Astrocyte (in vitro differentiated cells and primary cell): ENCODE data around the gene TRIM39. TPM values are rescaled to one million over a fixed set of nuclear protein-coding genes. Genes with fewer than 3 reads are reported as not detected.

Source experiments
- DNase-seq: peaks from one replicate; pipeline ENCODE4 v3.0.0-alpha.2; 2010; ENCODE audit warnings: low read depth
- FAIRE-seq: peaks from 2 replicates; lab custom pipeline; 2011; peaks lifted over from hg19 to GRCh38; lab: Jason Lieb, UNC
- H2AFZ ChIP-seq: 2 replicates; pipeline ENCODE4 v1.6.0; 2012; ENCODE audit warnings: low read depth, low read length, inconsistent platforms
- H3K27ac ChIP-seq: 2 replicates; pipeline ENCODE4 v1.5.1; 2011; ENCODE audit warnings: low read depth, low read length, inconsistent platforms
- H3K27me3 ChIP-seq: 2 replicates; pipeline ENCODE4 v1.6.0; 2011; ENCODE audit warnings: low read length, inconsistent platforms; ENCODE audit not compliant: insufficient read depth
- H3K36me3 ChIP-seq: 2 replicates; pipeline ENCODE4 v1.5.1; 2011; ENCODE audit warnings: low read length, inconsistent platforms; ENCODE audit not compliant: insufficient read depth
- H3K4me1 ChIP-seq: 2 replicates; pipeline ENCODE4 v1.5.1; 2011; ENCODE audit warnings: low read length, inconsistent platforms; ENCODE audit not compliant: insufficient read depth
- H3K4me2 ChIP-seq: 2 replicates; pipeline ENCODE4 v1.6.0; 2012; ENCODE audit warnings: low read length, inconsistent platforms
- H3K4me3 ChIP-seq: 2 replicates; pipeline ENCODE4 v1.5.1; 2011; ENCODE audit warnings: low read depth, mild to moderate bottlenecking, low read length, inconsistent platforms; ENCODE audit not compliant: insufficient read depth
- H3K79me2 ChIP-seq: 2 replicates; pipeline ENCODE4 v1.6.0; 2012; ENCODE audit warnings: mild to moderate bottlenecking, low read length, inconsistent platforms; ENCODE audit not compliant: insufficient read depth
- H3K9ac ChIP-seq: 2 replicates; pipeline ENCODE4 v1.6.0; 2012; ENCODE audit warnings: mild to moderate bottlenecking, low read length, inconsistent platforms
- H3K9me3 ChIP-seq: 2 replicates; pipeline ENCODE4 v1.5.1; 2012; ENCODE audit warnings: low read depth, mild to moderate bottlenecking, low read length, inconsistent platforms; ENCODE audit not compliant: insufficient read depth
- H4K20me1 ChIP-seq: 2 replicates; pipeline ENCODE4 v1.6.0; 2012; ENCODE audit warnings: low read length, inconsistent platforms; ENCODE audit not compliant: insufficient read depth
- H3K27ac Mint-ChIP-seq: one replicate; pipeline ENCODE4 v1.8.0; 2021; ENCODE audit warnings: mild to moderate bottlenecking, mixed read lengths; ENCODE audit not compliant: unreplicated experiment
- H3K27me3 Mint-ChIP-seq: one replicate; pipeline ENCODE4 v1.8.0; 2021; ENCODE audit warnings: low read depth, mixed read lengths; ENCODE audit not compliant: unreplicated experiment
- H3K36me3 Mint-ChIP-seq: one replicate; pipeline ENCODE4 v1.8.0; 2021; ENCODE audit warnings: low read depth, mixed read lengths; ENCODE audit not compliant: unreplicated experiment
- H3K4me1 Mint-ChIP-seq: one replicate; pipeline ENCODE4 v1.8.0; 2021; ENCODE audit warnings: low read depth, mixed read lengths; ENCODE audit not compliant: unreplicated experiment
- H3K4me3 Mint-ChIP-seq: one replicate; pipeline ENCODE4 v1.8.0; 2021; ENCODE audit warnings: mild to moderate bottlenecking, moderate library complexity, mixed read lengths; ENCODE audit not compliant: unreplicated experiment
- H3K9me3 Mint-ChIP-seq: one replicate; pipeline ENCODE4 v1.8.0; 2021; ENCODE audit warnings: mild to moderate bottlenecking, mixed read lengths; ENCODE audit not compliant: unreplicated experiment
- EZH2 ChIP-seq: IDR thresholded peaks from 2 replicates; pipeline ENCODE4 v1.6.1; 2012; ENCODE audit warnings: mild to moderate bottlenecking, low read length, inconsistent platforms; ENCODE audit not compliant: insufficient read depth
- total RNA-seq: library from RNA; stranded (reverse); gene quantifications from 2 replicates; pipeline ENCODE4 v1.2.1, GENCODE V29; 2021
- TF ChIP-seq, protein P1 (sequence below): IDR thresholded peaks from 2 replicates; pipeline ENCODE4 v1.5.1; 2011; ENCODE audit warnings: low read depth, mild to moderate bottlenecking, inconsistent platforms, low read length, moderate library complexity; ENCODE audit not compliant: insufficient read depth

TRIM39 gene
- total RNA-seq, 1 donor from 2014 or later, result 20.7 TPM

DNA sequence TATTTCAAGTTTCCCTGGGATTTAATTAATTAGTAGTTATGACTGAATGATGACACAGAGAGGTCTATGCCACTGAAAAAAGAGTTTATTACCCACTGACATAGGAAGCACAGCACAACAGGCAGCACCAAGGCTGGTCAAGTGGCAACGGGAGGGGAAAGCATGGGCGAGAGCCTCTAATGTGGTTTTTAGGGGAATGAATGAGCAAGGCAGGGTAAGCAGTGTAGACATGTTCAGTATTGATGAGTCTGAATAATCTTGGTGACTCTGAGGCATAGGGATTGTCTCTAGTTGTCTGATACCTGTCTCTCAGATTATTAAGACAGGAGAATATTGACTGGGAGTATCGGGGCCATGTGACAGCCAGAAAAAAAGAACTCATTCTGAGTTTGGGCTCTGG, 64.5 kb downstream of the TRIM39 start:
- Mint-ChIP-seq H3K27me3 (peaks cover 62% of the 10 kb centered on the region), H3K4me3 (no peak overlapping the region), H3K9me3 (no peaks in the 10 kb centered on the region), H3K4me1 (no peaks in the 10 kb centered on the region), H3K27ac (no peak overlapping the region), H3K36me3 (no peaks in the 10 kb centered on the region)
- no peak overlapping the region for H3K9ac ChIP-seq
- no peaks in the 10 kb centered on the region for H3K36me3 ChIP-seq
- H3K4me3 ChIP-seq, result no peak overlapping the region
- H4K20me1 ChIP-seq, result no peaks in the 10 kb centered on the region
- peaks cover 43% of the 10 kb centered on the region for H3K27me3 ChIP-seq
- H3K79me2 ChIP-seq, result no peaks in the 10 kb centered on the region
- DNase-seq, result no peak
- H3K4me2 ChIP-seq, result no peak overlapping the region
- H2AFZ ChIP-seq, result no peak overlapping the region
- no peaks in the 10 kb centered on the region for H3K9me3 ChIP-seq
- TF ChIP-seq EZH2, result no peak
- TF ChIP-seq, protein P1, sequence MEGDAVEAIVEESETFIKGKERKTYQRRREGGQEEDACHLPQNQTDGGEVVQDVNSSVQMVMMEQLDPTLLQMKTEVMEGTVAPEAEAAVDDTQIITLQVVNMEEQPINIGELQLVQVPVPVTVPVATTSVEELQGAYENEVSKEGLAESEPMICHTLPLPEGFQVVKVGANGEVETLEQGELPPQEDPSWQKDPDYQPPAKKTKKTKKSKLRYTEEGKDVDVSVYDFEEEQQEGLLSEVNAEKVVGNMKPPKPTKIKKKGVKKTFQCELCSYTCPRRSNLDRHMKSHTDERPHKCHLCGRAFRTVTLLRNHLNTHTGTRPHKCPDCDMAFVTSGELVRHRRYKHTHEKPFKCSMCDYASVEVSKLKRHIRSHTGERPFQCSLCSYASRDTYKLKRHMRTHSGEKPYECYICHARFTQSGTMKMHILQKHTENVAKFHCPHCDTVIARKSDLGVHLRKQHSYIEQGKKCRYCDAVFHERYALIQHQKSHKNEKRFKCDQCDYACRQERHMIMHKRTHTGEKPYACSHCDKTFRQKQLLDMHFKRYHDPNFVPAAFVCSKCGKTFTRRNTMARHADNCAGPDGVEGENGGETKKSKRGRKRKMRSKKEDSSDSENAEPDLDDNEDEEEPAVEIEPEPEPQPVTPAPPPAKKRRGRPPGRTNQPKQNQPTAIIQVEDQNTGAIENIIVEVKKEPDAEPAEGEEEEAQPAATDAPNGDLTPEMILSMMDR, result no peak
- FAIRE-seq, result no peak
- no peaks in the 10 kb centered on the region for H3K4me1 ChIP-seq
- no peak overlapping the region for H3K27ac ChIP-seq

Other genes with a start within 250 kb of the TRIM39 start
- gene TRIM31, start 213.8 kb upstream of the TRIM39 start, total RNA-seq, result not detected in 2 replicates
- not detected in 2 replicates for gene TRIM40, start 190.8 kb upstream of the TRIM39 start, total RNA-seq
- not detected in 2 replicates for gene TRIM10, start 165.7 kb upstream of the TRIM39 start, total RNA-seq
- not detected in 2 replicates for gene TRIM15, start 163.4 kb upstream of the TRIM39 start, total RNA-seq
- 51.7 and 52.8 TPM in 2 replicates for gene TRIM26, start 113.5 kb upstream of the TRIM39 start, total RNA-seq
- 33.5 and 41.8 TPM in 2 replicates for gene RPP21, start 18.2 kb downstream of the TRIM39 start, total RNA-seq
- gene HLA-E, start 162.6 kb downstream of the TRIM39 start, total RNA-seq, result 94.9 and 105 TPM in 2 replicates
- gene GNL1, start 229.6 kb downstream of the TRIM39 start, total RNA-seq, result 49.0 and 49.3 TPM in 2 replicates
- gene PRR3, start 230.4 kb downstream of the TRIM39 start, total RNA-seq, result 11.0 and 13.0 TPM in 2 replicates
- 58.1 and 60.3 TPM in 2 replicates for gene ABCF1, start 244.5 kb downstream of the TRIM39 start, total RNA-seq